ENCODE data around the gene STXBP1. TPM values are rescaled to one million over a fixed set of nuclear protein-coding genes. Genes with fewer than 3 reads are reported as not detected.

STXBP1 gene
- total and polyA plus RNA-seq, 2 donors (not counting 1 experiment from before 2014, with no cell fraction given) = 25.6 to 36.0 TPM

GRCh38 chr9:127731938-127732337 is 119.9 kb downstream of the STXBP1 start:
- peaks cover 3% of the 10 kb centered on the region for H3K36me3 ChIP-seq (ENCODE audit: control insufficient read depth, insufficient read depth, low read length)
- no peak overlapping the region for H3K27ac ChIP-seq (ENCODE audit: insufficient read depth, low read length)
- no peaks in the 10 kb centered on the region for H3K27me3 ChIP-seq (ENCODE audit: control insufficient read depth, insufficient read depth, low read length)
- H3K9ac ChIP-seq (ENCODE audit: insufficient read depth, low read length) = no peak overlapping the region
- no peak overlapping the region for H3K4me2 ChIP-seq (ENCODE audit: extremely low read depth, insufficient read depth, low read length)
- no peaks in the 10 kb centered on the region for H3K79me2 ChIP-seq (ENCODE audit: control insufficient read depth, insufficient read depth, low read length)
- no peak overlapping the region for H2AFZ ChIP-seq (ENCODE audit: low read length)
- no peak overlapping the region for H3K4me3 ChIP-seq (replicated peaks in 1 of 4; ENCODE audit: control extremely low read depth in 1 of 4, insufficient read depth in 1 of 4, low read depth in 3 of 4, low read length in 4 of 4)
- H3K9me3 ChIP-seq (ENCODE audit: control insufficient read depth, insufficient read depth, low read depth, low read length) = no peaks in the 10 kb centered on the region
- TF ChIP-seq, protein P1, sequence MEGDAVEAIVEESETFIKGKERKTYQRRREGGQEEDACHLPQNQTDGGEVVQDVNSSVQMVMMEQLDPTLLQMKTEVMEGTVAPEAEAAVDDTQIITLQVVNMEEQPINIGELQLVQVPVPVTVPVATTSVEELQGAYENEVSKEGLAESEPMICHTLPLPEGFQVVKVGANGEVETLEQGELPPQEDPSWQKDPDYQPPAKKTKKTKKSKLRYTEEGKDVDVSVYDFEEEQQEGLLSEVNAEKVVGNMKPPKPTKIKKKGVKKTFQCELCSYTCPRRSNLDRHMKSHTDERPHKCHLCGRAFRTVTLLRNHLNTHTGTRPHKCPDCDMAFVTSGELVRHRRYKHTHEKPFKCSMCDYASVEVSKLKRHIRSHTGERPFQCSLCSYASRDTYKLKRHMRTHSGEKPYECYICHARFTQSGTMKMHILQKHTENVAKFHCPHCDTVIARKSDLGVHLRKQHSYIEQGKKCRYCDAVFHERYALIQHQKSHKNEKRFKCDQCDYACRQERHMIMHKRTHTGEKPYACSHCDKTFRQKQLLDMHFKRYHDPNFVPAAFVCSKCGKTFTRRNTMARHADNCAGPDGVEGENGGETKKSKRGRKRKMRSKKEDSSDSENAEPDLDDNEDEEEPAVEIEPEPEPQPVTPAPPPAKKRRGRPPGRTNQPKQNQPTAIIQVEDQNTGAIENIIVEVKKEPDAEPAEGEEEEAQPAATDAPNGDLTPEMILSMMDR (conservative IDR thresholded peaks at IDR 0.05 in 1 of 2, IDR thresholded peaks at IDR 0.05 in 1 of 2; ENCODE audit: low read depth in 1 of 2, low read length in 2 of 2) = no peak
- TF ChIP-seq EZH2 (IDR thresholded peaks at IDR 0.05; ENCODE audit: low read length, missing control alignments) = no peak
- no peak for DNase-seq (ENCODE audit: low read depth in 2 of 2)
- H4K20me1 ChIP-seq (ENCODE audit: control insufficient read depth, extremely low read depth, insufficient read depth, low read length) = no peaks in the 10 kb centered on the region
- peaks cover 9% of the 10 kb centered on the region for H3K4me1 ChIP-seq (ENCODE audit: control insufficient read depth, extremely low read depth, insufficient read depth, low read length)

DNA sequence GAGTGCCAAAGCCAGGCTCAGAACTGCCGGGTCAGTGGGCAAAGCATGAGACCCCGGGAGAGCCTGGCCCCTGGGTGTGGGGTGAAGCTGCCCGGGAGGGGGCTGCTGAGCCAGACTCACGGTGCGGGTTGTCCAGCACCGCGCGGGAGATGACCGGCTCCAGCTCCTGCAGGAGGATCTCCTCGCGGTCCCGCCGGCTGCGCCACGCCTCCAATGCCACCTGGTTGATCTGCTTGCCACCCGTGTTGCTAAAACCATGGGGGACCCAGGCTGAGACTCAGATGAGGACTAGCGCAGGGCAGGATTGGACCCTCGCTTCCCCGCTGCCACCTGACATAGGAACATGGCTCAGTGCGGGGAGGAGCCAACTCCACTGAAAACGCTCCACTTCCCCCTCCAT is 120.4 kb downstream of the STXBP1 start:
- DNase-seq (ENCODE audit: low read depth in 2 of 2) = no peak
- TF ChIP-seq EZH2 (IDR thresholded peaks at IDR 0.05; ENCODE audit: low read length, missing control alignments) = no peak
- TF ChIP-seq, protein P1 (conservative IDR thresholded peaks at IDR 0.05 in 1 of 2, IDR thresholded peaks at IDR 0.05 in 1 of 2; ENCODE audit: low read depth in 1 of 2, low read length in 2 of 2) = no peak
- no peak overlapping the region for H3K4me2 ChIP-seq (ENCODE audit: extremely low read depth, insufficient read depth, low read length)
- H3K9ac ChIP-seq (ENCODE audit: insufficient read depth, low read length) = no peak overlapping the region
- H3K36me3 ChIP-seq (ENCODE audit: control insufficient read depth, insufficient read depth, low read length) = peaks cover 3% of the 10 kb centered on the region
- H2AFZ ChIP-seq (ENCODE audit: low read length) = no peak overlapping the region
- H3K27ac ChIP-seq (ENCODE audit: insufficient read depth, low read length) = no peak overlapping the region
- H3K79me2 ChIP-seq (ENCODE audit: control insufficient read depth, insufficient read depth, low read length) = no peaks in the 10 kb centered on the region
- H4K20me1 ChIP-seq (ENCODE audit: control insufficient read depth, extremely low read depth, insufficient read depth, low read length) = no peaks in the 10 kb centered on the region
- H3K9me3 ChIP-seq (ENCODE audit: control insufficient read depth, insufficient read depth, low read depth, low read length) = no peaks in the 10 kb centered on the region
- H3K4me1 ChIP-seq (ENCODE audit: control insufficient read depth, extremely low read depth, insufficient read depth, low read length) = peaks cover 9% of the 10 kb centered on the region
- H3K27me3 ChIP-seq (ENCODE audit: control insufficient read depth, insufficient read depth, low read length) = no peaks in the 10 kb centered on the region
- no peak overlapping the region for H3K4me3 ChIP-seq (replicated peaks in 1 of 4; ENCODE audit: control extremely low read depth in 1 of 4, insufficient read depth in 1 of 4, low read depth in 3 of 4, low read length in 4 of 4)

- Histone ChIP-seq H3K79me2 (ENCODE audit: control insufficient read depth, insufficient read depth, low read length) (no peaks in the 10 kb centered on the region), H3K4me2 (ENCODE audit: extremely low read depth, insufficient read depth, low read length) (no peak overlapping the region), H3K27ac (ENCODE audit: insufficient read depth, low read length) (no peak overlapping the region), H3K36me3 (ENCODE audit: control insufficient read depth, insufficient read depth, low read length) (peaks cover 3% of the 10 kb centered on the region), H2AFZ (ENCODE audit: low read length) (no peak overlapping the region), H3K9me3 (ENCODE audit: control insufficient read depth, insufficient read depth, low read depth, low read length) (no peaks in the 10 kb centered on the region), H3K27me3 (ENCODE audit: control insufficient read depth, insufficient read depth, low read length) (no peaks in the 10 kb centered on the region), H3K9ac (ENCODE audit: insufficient read depth, low read length) (no peak overlapping the region), H4K20me1 (ENCODE audit: control insufficient read depth, extremely low read depth, insufficient read depth, low read length) (no peaks in the 10 kb centered on the region), H3K4me3 (replicated peaks in 1 of 4; ENCODE audit: control extremely low read depth in 1 of 4, insufficient read depth in 1 of 4, low read depth in 3 of 4, low read length in 4 of 4) (no peak overlapping the region), H3K4me1 (ENCODE audit: control insufficient read depth, extremely low read depth, insufficient read depth, low read length) (peaks cover 9% of the 10 kb centered on the region)
- no peak for DNase-seq (ENCODE audit: low read depth in 2 of 2)
- TF ChIP-seq, protein P1 (conservative IDR thresholded peaks at IDR 0.05 in 1 of 2, IDR thresholded peaks at IDR 0.05 in 1 of 2; ENCODE audit: low read depth in 1 of 2, low read length in 2 of 2) = no peak
- TF ChIP-seq EZH2 (IDR thresholded peaks at IDR 0.05; ENCODE audit: low read length, missing control alignments) = no peak
Observed at GRCh38 chr9:127733614-127734013, 121.5 kb downstream of the STXBP1 start.

All from fibroblast of lung (primary cell).